ENCODE results near the gene HHEX. TPM values are rescaled to one million over a fixed set of nuclear protein-coding genes. Genes with fewer than 3 reads are reported as not detected.
A peak's percentile ranks its signal among the peaks of the same experiment; 100 is the strongest.
"Not testable (repeated sequence)": the region's sequence is repeated elsewhere in the genome, so short reads cannot be mapped to it uniquely, and the experiment has no call there.

The HHEX gene
- total RNA-seq, 1 donor from 2014 or later = 6.8 TPM

- peak; percentile 51 for DNase-seq (ENCODE audit: low spot score)
Observed at GRCh38 chr10:92732958-92733357, 43.2 kb downstream of the HHEX start.

- DNase-seq (ENCODE audit: low spot score) = no peak
Observed at GRCh38 chr10:92734301-92734700, 44.5 kb downstream of the HHEX start.

- no peak for DNase-seq (ENCODE audit: low spot score)
Observed at GRCh38 chr10:92735938-92736337, 46.2 kb downstream of the HHEX start.

GRCh38 chr10:92737484-92737883 is 47.7 kb downstream of the HHEX start:
- DNase-seq (ENCODE audit: low spot score) = no peak

GRCh38 chr10:92740762-92741161 is 51.0 kb downstream of the HHEX start:
- no peak for DNase-seq (ENCODE audit: low spot score)

GRCh38 chr10:92741741-92742140 is 52.0 kb downstream of the HHEX start:
- not testable (repeated sequence) for DNase-seq (ENCODE audit: low spot score)

- no peak for DNase-seq (ENCODE audit: low spot score)
Observed at GRCh38 chr10:92742331-92743228, 52.8 kb downstream of the HHEX start.

Other genes with a start within 250 kb of the HHEX start
- 37.4 TPM for gene IDE, start 115.9 kb upstream of the HHEX start, total RNA-seq
- gene KIF11, start 96.8 kb upstream of the HHEX start, total RNA-seq = 0.29 TPM
- gene EXOC6, start 158.6 kb downstream of the HHEX start, total RNA-seq = 12.3 TPM

All from mesenteric fat pad (tissue), 1 donor.